ENCODE measurements around the gene TMEM187. TPM values are rescaled to one million over a fixed set of nuclear protein-coding genes. Genes with fewer than 3 reads are reported as not detected.

TMEM187 gene
- total and polyA plus RNA-seq, 7 donors = 2.2 to 7.8 (median 6.5) TPM

- H3K4me1 ChIP-seq = peaks cover 39% of the 10 kb centered on the region
- WGBS, 3 donors = 69 to 88% (median 83%) methylated on average over 4 to 8 of the region's 8 CpGs
Measured at GRCh38 chrX:153931151-153931550, 41.4 kb upstream of the TMEM187 start.

GRCh38 chrX:153931748-153932147 lies 40.8 kb upstream of the TMEM187 start:
- ATAC-seq (no peak), DNase-seq (no peak)
- no peaks in the 10 kb centered on the region for H3K27me3 ChIP-seq (ENCODE audit: insufficient read depth in 3 of 3, low read length in 2 of 3)
- H3K4me1 ChIP-seq = peaks cover 34% of the 10 kb centered on the region
- intact Hi-C loops (cut with DNase I) = no loop called here
- TF ChIP-seq CTCF (IDR thresholded peaks at IDR 0.05) = no peak
- H3K9me3 ChIP-seq = no peaks in the 10 kb centered on the region
- 89 to 93% (median 90%) methylated on average over 11 to 13 of the region's 13 CpGs for WGBS, 3 donors
- no peak overlapping the region for H3K4me3 ChIP-seq
- H3K36me3 ChIP-seq (ENCODE audit: insufficient read depth in 1 of 2, low read depth in 1 of 2) = peaks cover 3 to 48% of the 10 kb centered on the region in 2 donors
- no peak overlapping the region for H3K27ac ChIP-seq

More at GRCh38 chrX:153931151-153931550, 41.4 kb upstream of the TMEM187 start:
- intact Hi-C loops (cut with DNase I) = no loop called here
- no peaks in the 10 kb centered on the region for H3K9me3 ChIP-seq
- no peaks in the 10 kb centered on the region for H3K27me3 ChIP-seq (ENCODE audit: insufficient read depth in 3 of 3, low read length in 2 of 3)
- ATAC-seq = no peak
- no peak for DNase-seq
- H3K36me3 ChIP-seq (ENCODE audit: insufficient read depth in 1 of 2, low read depth in 1 of 2) = peaks cover 3 to 48% of the 10 kb centered on the region in 2 donors
- TF ChIP-seq CTCF (IDR thresholded peaks at IDR 0.05) = no peak
- no peak overlapping the region for H3K27ac ChIP-seq
- no peak overlapping the region for H3K4me3 ChIP-seq

- H3K36me3 ChIP-seq (ENCODE audit: insufficient read depth in 1 of 2, low read depth in 1 of 2) = peaks cover 3 to 48% of the 10 kb centered on the region in 2 donors
- peaks cover 28% of the 10 kb centered on the region for H3K4me1 ChIP-seq
- H3K9me3 ChIP-seq = no peaks in the 10 kb centered on the region
- WGBS, 3 donors = 89 to 93% (median 92%) methylated on average over 11 to 13 of the region's 13 CpGs
- no peak overlapping the region for H3K27ac ChIP-seq
- DNase-seq (no peak), ATAC-seq (no peak)
- TF ChIP-seq CTCF (IDR thresholded peaks at IDR 0.05) = no peak
- H3K4me3 ChIP-seq = no peak overlapping the region
- no peaks in the 10 kb centered on the region for H3K27me3 ChIP-seq (ENCODE audit: insufficient read depth in 3 of 3, low read length in 2 of 3)
- intact Hi-C loops (cut with DNase I) = no loop called here
Measured at GRCh38 chrX:153932220-153932915, 40.2 kb upstream of the TMEM187 start.

- Histone ChIP-seq H3K27me3 (ENCODE audit: insufficient read depth in 3 of 3, low read length in 2 of 3) (no peaks in the 10 kb centered on the region), H3K4me1 (peaks cover 21% of the 10 kb centered on the region), H3K27ac (peak overlapping the region; percentile 81), H3K36me3 (ENCODE audit: insufficient read depth in 1 of 2, low read depth in 1 of 2) (peaks cover 3 to 48% of the 10 kb centered on the region in 2 donors), H3K9me3 (no peaks in the 10 kb centered on the region), H3K4me3 (peak overlapping the region; percentile 80)
- no peak for ATAC-seq
- intact Hi-C loops (cut with DNase I) = no loop called here
- 31 to 48% (median 34%) methylated on average over 7 of the region's 7 CpGs for WGBS, 3 donors
- no peak for TF ChIP-seq CTCF (IDR thresholded peaks at IDR 0.05)
- no peak for DNase-seq
Measured at GRCh38 chrX:153933748-153934147, 38.8 kb upstream of the TMEM187 start.
